ENCODE results near the gene GNG7.

Gene GNG7

DNA sequence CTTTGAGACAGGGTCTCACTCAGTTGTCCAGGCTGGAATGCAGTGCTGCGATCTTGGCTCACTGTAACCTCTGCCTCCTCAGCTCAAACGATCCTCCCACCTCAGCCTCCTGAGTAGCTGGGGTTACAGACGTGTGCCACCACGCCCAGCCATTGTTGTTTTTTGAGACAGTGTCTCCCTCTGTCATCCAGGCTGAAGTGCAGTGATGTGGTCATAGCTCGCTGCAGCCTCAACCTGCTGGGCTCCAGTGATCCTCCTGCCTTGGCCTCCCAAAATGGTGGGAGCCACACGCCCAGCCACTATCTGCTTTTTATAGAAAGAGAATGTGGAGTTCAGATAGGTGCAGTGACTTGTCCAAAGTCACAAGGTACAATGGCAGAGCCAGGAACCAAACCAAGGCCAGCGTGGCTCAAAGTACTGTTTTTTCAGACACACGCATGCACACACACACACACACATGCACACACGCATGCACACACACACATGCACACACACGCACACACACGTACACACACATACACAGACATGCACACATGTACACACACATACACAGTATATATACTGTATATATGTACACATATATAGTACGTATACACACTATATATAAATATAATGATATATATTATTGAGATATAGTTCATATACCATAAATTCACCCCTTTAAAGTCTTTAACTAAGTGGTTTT lies 220.0 kb downstream of the GNG7 start:
- POLR2A ChIA-PET, result no interaction called here
- CTCF ChIA-PET, result interaction anchor here (0.6 kb wide), 1 partner anchor 95 kb away, joined by 3 read pairs; no protein-coding TSS in a partner anchor
- no peak for TF ChIP-seq HDGF (IDR thresholded peaks at IDR 0.05; ENCODE audit: borderline replicate concordance)
- TF ChIP-seq TARDBP (IDR thresholded peaks at IDR 0.05), result no peak
- no peak for TF ChIP-seq L3MBTL2 (conservative IDR thresholded peaks at IDR 0.05)
- TF ChIP-seq ARNT (IDR thresholded peaks at IDR 0.05), result no peak
- no peak for TF ChIP-seq ZNF384 (IDR thresholded peaks at IDR 0.05)
- TF ChIP-seq, protein P1, sequence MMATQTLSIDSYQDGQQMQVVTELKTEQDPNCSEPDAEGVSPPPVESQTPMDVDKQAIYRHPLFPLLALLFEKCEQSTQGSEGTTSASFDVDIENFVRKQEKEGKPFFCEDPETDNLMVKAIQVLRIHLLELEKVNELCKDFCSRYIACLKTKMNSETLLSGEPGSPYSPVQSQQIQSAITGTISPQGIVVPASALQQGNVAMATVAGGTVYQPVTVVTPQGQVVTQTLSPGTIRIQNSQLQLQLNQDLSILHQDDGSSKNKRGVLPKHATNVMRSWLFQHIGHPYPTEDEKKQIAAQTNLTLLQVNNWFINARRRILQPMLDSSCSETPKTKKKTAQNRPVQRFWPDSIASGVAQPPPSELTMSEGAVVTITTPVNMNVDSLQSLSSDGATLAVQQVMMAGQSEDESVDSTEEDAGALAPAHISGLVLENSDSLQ (IDR thresholded peaks at IDR 0.05), result no peak
- TF ChIP-seq FOXK2 (IDR thresholded peaks at IDR 0.05), result no peak
- TF ChIP-seq ELF4 (IDR thresholded peaks at IDR 0.05), result no peak
- TF ChIP-seq FOXA1 (IDR thresholded peaks at IDR 0.05), result no peak
- no peak for DNase-seq (ENCODE audit: extremely low spot score)

DNA sequence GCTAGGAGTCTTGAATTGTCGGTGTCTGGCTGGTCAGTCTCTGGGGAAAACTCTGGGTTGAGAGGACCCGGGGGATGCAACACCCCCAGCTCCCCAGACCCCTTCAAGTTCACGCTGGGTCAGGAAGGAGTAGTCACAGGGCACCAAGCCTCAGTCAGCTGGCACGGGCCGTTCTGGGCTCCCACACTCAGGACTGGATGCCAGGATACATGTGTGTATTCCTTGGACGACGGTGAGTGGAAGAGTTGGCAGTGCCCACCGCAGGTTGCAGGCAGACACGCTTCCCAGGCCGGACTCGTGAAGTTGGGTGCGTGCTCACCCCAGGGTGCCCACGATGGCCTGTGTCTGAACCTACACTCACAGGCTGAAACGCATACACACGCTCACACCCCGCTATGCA lies 221.0 kb downstream of the GNG7 start:
- TF ChIP-seq ZNF384 (IDR thresholded peaks at IDR 0.05) (no peak), CTBP1 (IDR thresholded peaks at IDR 0.05; ENCODE audit: borderline replicate concordance) (no peak), NFRKB (IDR thresholded peaks at IDR 0.05) (no peak)
- TF ChIP-seq, protein P1 (IDR thresholded peaks at IDR 0.05), result no peak
- no peak for DNase-seq (ENCODE audit: extremely low spot score)
- ChIA-PET CTCF (interaction anchor here (0.6 kb wide), 1 partner anchor 166 kb away, joined by 3 read pairs; no protein-coding TSS in a partner anchor), POLR2A (no interaction called here)

- POLR2A ChIA-PET, result interaction anchor here (1.1 to 4.7 kb wide), 2 partner anchors 50 to 74 kb away, joined by 3 to 79 read pairs; no protein-coding TSS in a partner anchor
- DNase-seq (ENCODE audit: extremely low spot score), result no peak
- CTCF ChIA-PET, result no interaction called here
- TF ChIP-seq ARNT (IDR thresholded peaks at IDR 0.05), result no peak
- TF ChIP-seq CTBP1 (IDR thresholded peaks at IDR 0.05; ENCODE audit: borderline replicate concordance), result no peak
- no peak for TF ChIP-seq ZNF384 (IDR thresholded peaks at IDR 0.05)
- no peak for TF ChIP-seq FOXK2 (IDR thresholded peaks at IDR 0.05)
- TF ChIP-seq LEF1 (IDR thresholded peaks at IDR 0.05; ENCODE audit: borderline replicate concordance), result no peak
- TF ChIP-seq ELF4 (IDR thresholded peaks at IDR 0.05), result no peak
- no peak for TF ChIP-seq BHLHE40 (IDR thresholded peaks at IDR 0.05; ENCODE audit: borderline replicate concordance)
- no peak for TF ChIP-seq HDGF (IDR thresholded peaks at IDR 0.05; ENCODE audit: borderline replicate concordance)
- TF ChIP-seq, protein P1 (IDR thresholded peaks at IDR 0.05), result no peak
- no peak for TF ChIP-seq FOXA1 (IDR thresholded peaks at IDR 0.05)
- TF ChIP-seq L3MBTL2 (conservative IDR thresholded peaks at IDR 0.05), result no peak
- TF ChIP-seq SUZ12 (IDR thresholded peaks at IDR 0.05), result no peak
- TF ChIP-seq NFRKB (IDR thresholded peaks at IDR 0.05), result no peak
- TF ChIP-seq TARDBP (IDR thresholded peaks at IDR 0.05), result no peak
- no peak for TF ChIP-seq SP1 (IDR thresholded peaks at IDR 0.05)
- no peak for TF ChIP-seq FOXM1 (IDR thresholded peaks at IDR 0.05; ENCODE audit: borderline replicate concordance)
Observed at GRCh38 chr19:2479556-2480194, 222.8 kb downstream of the GNG7 start.

GRCh38 chr19:2478756-2479555 lies 223.5 kb downstream of the GNG7 start:
- TF ChIP-seq HDGF (IDR thresholded peaks at IDR 0.05; ENCODE audit: borderline replicate concordance), result no peak
- no peak for TF ChIP-seq LEF1 (IDR thresholded peaks at IDR 0.05; ENCODE audit: borderline replicate concordance)

DNA sequence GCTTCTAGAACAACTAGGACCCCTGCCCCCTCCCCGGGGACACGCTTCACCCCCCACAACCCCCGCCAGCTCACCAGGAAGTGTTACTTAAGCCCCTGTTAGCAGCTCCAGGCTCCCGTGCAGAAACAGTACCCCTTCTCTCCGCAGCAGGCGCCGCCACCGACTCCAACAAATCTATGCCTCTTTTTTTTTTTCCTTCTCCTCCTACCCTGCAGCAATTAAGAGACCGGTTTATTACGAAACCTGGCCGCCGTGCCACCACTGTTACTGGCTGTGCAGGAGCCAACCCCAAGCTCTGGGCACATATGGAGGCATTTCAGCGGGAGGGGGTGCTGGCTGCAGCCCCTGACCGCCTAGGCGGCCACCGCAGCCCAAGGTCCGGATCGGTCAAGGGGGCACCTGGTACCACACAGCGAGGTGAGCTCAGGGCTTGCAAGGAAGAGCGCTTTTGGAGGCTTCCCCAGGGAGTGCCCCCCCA lies 224.2 kb downstream of the GNG7 start:
- POLR2A ChIA-PET, result interaction anchor here (0.6 to 6.2 kb wide), 8 partner anchors 21 to 131 kb away, joined by 3 to 151 read pairs (median 80); partner anchors contain the start of gene LMNB2
- TF ChIP-seq ZNF384 (IDR thresholded peaks at IDR 0.05) (peak; percentile 87), TARDBP (IDR thresholded peaks at IDR 0.05) (no peak)
- CTCF ChIA-PET, result interaction anchor here (0.6 to 3.1 kb wide), 5 partner anchors 9 to 763 kb away, joined by 3 to 15 read pairs (median 6); no protein-coding TSS in a partner anchor
- no peak for DNase-seq (ENCODE audit: extremely low spot score)

More at GRCh38 chr19:2478756-2479555, 223.5 kb downstream of the GNG7 start:
- CTCF ChIA-PET, result no interaction called here
- POLR2A ChIA-PET, result interaction anchor here (0.7 to 6.2 kb wide), 6 partner anchors 28 to 100 kb away, joined by 3 to 151 read pairs (median 87); no protein-coding TSS in a partner anchor
- no peak for DNase-seq (ENCODE audit: extremely low spot score)

- no peak for TF ChIP-seq ZNF384 (IDR thresholded peaks at IDR 0.05)
- ChIA-PET CTCF (interaction anchor here (0.6 to 3.1 kb wide), 5 partner anchors 8 to 762 kb away, joined by 3 to 15 read pairs (median 6); no protein-coding TSS in a partner anchor), POLR2A (interaction anchor here (0.6 to 6.2 kb wide), 9 partner anchors 19 to 140 kb away, joined by 4 to 151 read pairs (median 79); partner anchors contain the start of gene LMNB2)
- DNase-seq (ENCODE audit: extremely low spot score), result no peak
Observed at GRCh38 chr19:2477732-2478191, 224.7 kb downstream of the GNG7 start.
